K562 (cell line): ENCODE results near the gene CYB5D1. TPM values are rescaled to one million over a fixed set of nuclear protein-coding genes. Genes with fewer than 3 reads are reported as not detected.

Experiments
- CSDE1 ChIP-seq, 2 experiments: fragments of 450-650 bp; IDR thresholded peaks; 2 replicates each; pipeline ENCODE4 v1.6.1; 2016; ENCODE audit warnings: mild to moderate bottlenecking in 1 of 2
- CTCFL ChIP-seq: IDR thresholded peaks from 2 replicates; pipeline ENCODE4 v1.6.1; 2011; ENCODE audit warnings: borderline replicate concordance, low read depth, mild to moderate bottlenecking, moderate library complexity, low read length; ENCODE audit not compliant: insufficient read depth, poor library complexity, severe bottlenecking
- CXXC5 ChIP-seq: fragments of 250-450 bp; sonication (Bioruptor Pico); IDR thresholded peaks from 2 replicates; pipeline ENCODE4 v1.8.0; 2022; ENCODE audit warnings: inconsistent platforms, mild to moderate bottlenecking, moderate library complexity
- EP400 ChIP-seq: fragments of 450-650 bp; IDR thresholded peaks from 2 replicates; pipeline ENCODE4 v1.6.1; 2017; ENCODE audit warnings: antibody characterized with exemption, mild to moderate bottlenecking, moderate library complexity
- HMGN3 ChIP-seq: IDR thresholded peaks from 2 replicates; pipeline ENCODE4 v1.6.1; 2011; ENCODE audit warnings: borderline replicate concordance, low read depth, mild to moderate bottlenecking, mixed read lengths, low read length; ENCODE audit not compliant: insufficient read length; ENCODE audit errors: extremely low read depth
- HNRNPK ChIP-seq: fragments of 200-400 bp; formaldehyde crosslinking; IDR thresholded peaks from one replicate; pipeline ENCODE4 v1.6.1; 2018; ENCODE audit warnings: mild to moderate bottlenecking, low read depth, low read length; ENCODE audit not compliant: poor library complexity, severe bottlenecking
- ILF3 ChIP-seq: fragments of 450-650 bp; IDR thresholded peaks from 2 replicates; pipeline ENCODE4 v1.6.1; 2018; ENCODE audit warnings: antibody characterized with exemption, mild to moderate bottlenecking, moderate library complexity, borderline replicate concordance
- JUND ChIP-seq, 2 experiments: IDR thresholded peaks; 2 replicates in 1 of 2; 3 replicates in 1 of 2; pipeline ENCODE4 v1.6.1; 2011; ENCODE audit warnings: borderline replicate concordance in 2 of 2, low read depth in 2 of 2, low read length in 2 of 2, improper control_type of control experiment in 1 of 2, missing biosample characterization in 1 of 2, missing genetic modification characterization in 1 of 2, missing genetic modification reagents in 1 of 2
- MAZ ChIP-seq, 2 experiments: fragments of 450-650 bp in 1 of 2; sonication (generic) in 1 of 2; formaldehyde crosslinking; IDR thresholded peaks in 1 of 2; conservative IDR thresholded peaks in 1 of 2; 2 replicates each; pipeline versions ENCODE4 v1.4.0 to v1.5.0; 2020; ENCODE audit warnings: mild to moderate bottlenecking in 1 of 2, missing genetic modification reagents in 1 of 2
- MEIS2 ChIP-seq: fragments of 450-650 bp; IDR thresholded peaks from 2 replicates; pipeline ENCODE4 v1.6.1; 2014; ENCODE audit warnings: mild to moderate bottlenecking; ENCODE audit not compliant: partially characterized antibody
- RBBP5 ChIP-seq: fragments of 200-600 bp; sonication (generic); IDR thresholded peaks from 2 replicates; pipeline ENCODE4 v1.6.1; 2012; ENCODE audit warnings: borderline replicate concordance, mild to moderate bottlenecking, low read length, control low read depth, inconsistent platforms; ENCODE audit not compliant: insufficient read depth, poor library complexity, severe bottlenecking
- RERE ChIP-seq: sonication (generic); formaldehyde crosslinking; IDR thresholded peaks from 2 replicates; pipeline ENCODE4 v1.8.0; 2023; ENCODE audit warnings: missing genetic modification reagents, mild to moderate bottlenecking, borderline replicate concordance
- YBX1 ChIP-seq: fragments of 450-650 bp; IDR thresholded peaks from 2 replicates; pipeline ENCODE4 v1.7.1; 2016; ENCODE audit warnings: mild to moderate bottlenecking
- ZNF444 ChIP-seq: fragments of 250-450 bp; sonication (Bioruptor Pico); IDR thresholded peaks from 2 replicates; pipeline ENCODE4 v1.4.0; 2020; ENCODE audit warnings: mild to moderate bottlenecking, moderate library complexity
- polyA plus RNA-seq, 8 experiments: library from polyadenylated mRNA; depleted of rRNA in 4 of 8; stranded (reverse) in 5 of 8; unstranded in 3 of 8; fragments of >200 nt; fragmentation: Nextera tagmentation in 2 of 8; fragmentation: Illumina TruSeq in 1 of 8; extraction: Ambion mirVana in 2 of 8; extraction: Trizol in 1 of 8; gene quantifications; 2 replicates each; pipeline versions ENCODE4 v1.2.1 to v1.2.3, GENCODE V29; 2011 to 2014; ENCODE audit warnings: inconsistent platforms in 1 of 8, missing spikeins in 1 of 8
- total RNA-seq, 7 experiments: library from RNA; depleted of rRNA in 6 of 7; stranded (reverse); fragments of >200 nt in 6 of 7; fragmentation: Illumina TruSeq in 2 of 7; extraction: Trizol in 2 of 7; gene quantifications; 2 replicates each; pipeline versions ENCODE4 v1.2.1 to v1.2.3, GENCODE V29; 2011 to 2021; ENCODE audit warnings: low replicate concordance in 1 of 7
- TF ChIP-seq, protein P1 (sequence below): fragments of 200-800 bp; sonication (Bioruptor generic); IDR thresholded peaks from 2 replicates; pipeline ENCODE4 v1.6.1; 2017; ENCODE audit warnings: missing genetic modification characterization, missing compliant biosample characterization

The CYB5D1 gene
- total and polyA plus RNA-seq, 9 of the 15 experiments (the other 6 are each of a cell fraction or from before 2014, with no cell fraction given), result 2.4 to 7.9 (median 5.7) TPM

- TF ChIP-seq JUND (IDR thresholded peaks at IDR 0.05; ENCODE audit: borderline replicate concordance, low read depth, low read length) (peak; percentile 56; the same call in 1 of the 2 replicates), JUND (tag; IDR thresholded peaks at IDR 0.05; ENCODE audit: borderline replicate concordance, low read depth, low read length) (no peak), ILF3 (no peak), HNRNPK (no peak), ZNF444 (CRISPR knock-in tag) (no peak), CSDE1 (IDR thresholded peaks at IDR 0.05) (peak in 1 of 2 experiments; percentile 23; a peak in 1 of 4 replicates), MEIS2 (peak; percentile 31), RBBP5 (peak; percentile 60), CTCFL (no peak), EP400 (peak; percentile 24; the same call in 1 of the 2 replicates), RERE (0 out of 2 replicates have a peak, but pooled peaks have one; percentile 32), MAZ (CRISPR knock-in tag; conservative IDR thresholded peaks at IDR 0.05 in 1 of 2, IDR thresholded peaks at IDR 0.05 in 1 of 2) (peak; percentile 55 to 86), YBX1 (no peak), CXXC5 (CRISPR knock-in tag) (peak; percentile 87), HMGN3 (peak; percentile 83)
- TF ChIP-seq, protein P1, sequence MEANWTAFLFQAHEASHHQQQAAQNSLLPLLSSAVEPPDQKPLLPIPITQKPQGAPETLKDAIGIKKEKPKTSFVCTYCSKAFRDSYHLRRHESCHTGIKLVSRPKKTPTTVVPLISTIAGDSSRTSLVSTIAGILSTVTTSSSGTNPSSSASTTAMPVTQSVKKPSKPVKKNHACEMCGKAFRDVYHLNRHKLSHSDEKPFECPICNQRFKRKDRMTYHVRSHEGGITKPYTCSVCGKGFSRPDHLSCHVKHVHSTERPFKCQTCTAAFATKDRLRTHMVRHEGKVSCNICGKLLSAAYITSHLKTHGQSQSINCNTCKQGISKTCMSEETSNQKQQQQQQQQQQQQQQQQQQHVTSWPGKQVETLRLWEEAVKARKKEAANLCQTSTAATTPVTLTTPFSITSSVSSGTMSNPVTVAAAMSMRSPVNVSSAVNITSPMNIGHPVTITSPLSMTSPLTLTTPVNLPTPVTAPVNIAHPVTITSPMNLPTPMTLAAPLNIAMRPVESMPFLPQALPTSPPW (CRISPR knock-in tag), result peak; percentile 91
These were observed 22.6 kb upstream of the CYB5D1 start (continued) for GRCh38 chr17:7834957-7835813.
